ENCODE results near the gene CDKAL1.

- TF ChIP-seq CTCF (IDR thresholded peaks at IDR 0.05; ENCODE audit: borderline replicate concordance, extremely low read depth, low read length, poor library complexity, severe bottlenecking): no peak
- no peak for TF ChIP-seq EZH2 (IDR thresholded peaks at IDR 0.05; ENCODE audit: borderline replicate concordance, low read depth, low read length, severe bottlenecking)
These were observed 513.8 kb downstream of the CDKAL1 start for GRCh38 chr6:21048047-21048446.

Data from DND-41 (cell line).